ENCODE data around the gene WNT3. TPM values are rescaled to one million over a fixed set of nuclear protein-coding genes. Genes with fewer than 3 reads are reported as not detected.

The WNT3 gene
- total and polyA plus RNA-seq, 2 of the 8 experiments (the other 6 are each of a cell fraction or from before 2014, with no cell fraction given) = 0.56 to 2.0 TPM

- Histone ChIP-seq H3K18ac (ENCODE audit: extremely low read depth, low read length) (peak overlapping the region; percentile 32; the same call in 1 of the 2 replicates), H2BK5ac (ENCODE audit: low read depth, low read length) (no peak overlapping the region), H3K79me2 (ENCODE audit: control insufficient read depth in 1 of 2, insufficient read depth in 2 of 2, low read length in 2 of 2) (no peaks in the 10 kb centered on the region), H2BK15ac (ENCODE audit: low read length) (no peak overlapping the region), H3K9me3 (ENCODE audit: insufficient read depth in 2 of 2, low read depth in 1 of 2, low read length in 1 of 2) (no peaks in the 10 kb centered on the region), H4K20me1 (replicated peaks in 1 of 2; ENCODE audit: control insufficient read depth in 1 of 2, insufficient read depth in 2 of 2, low read length in 2 of 2) (peaks cover 0 to 4% of the 10 kb centered on the region in 2 experiments), H3K14ac (ENCODE audit: insufficient read length) (no peak overlapping the region), H2BK12ac (ENCODE audit: low read depth, low read length) (no peak overlapping the region), H3K36me3 (ENCODE audit: control insufficient read depth in 2 of 4, insufficient read depth in 4 of 4, low read length in 3 of 4) (no peaks in the 10 kb centered on the region), H3K27ac (ENCODE audit: low read depth, low read length) (no peak overlapping the region), H3K23ac (ENCODE audit: insufficient read length) (no peak overlapping the region), H3K4me3 (ENCODE audit: extremely low read depth in 1 of 4, insufficient read depth in 2 of 4, low read depth in 3 of 4, low read length in 4 of 4) (no peak overlapping the region), H4K5ac (ENCODE audit: insufficient read length, low read depth, low read length) (no peak overlapping the region), H2BK120ac (replicated peaks; ENCODE audit: low read depth, low read length) (no peak overlapping the region), H2AFZ (ENCODE audit: low read length) (no peak overlapping the region), H2BK20ac (ENCODE audit: low read length) (no peak overlapping the region), H2AK5ac (ENCODE audit: low read depth, low read length) (no peak overlapping the region), H3K56ac (replicated peaks; ENCODE audit: insufficient read length, low read depth, low read length) (no peak overlapping the region), H4K8ac (ENCODE audit: extremely low read depth, insufficient read depth, low read length) (no peak overlapping the region), H3K79me1 (ENCODE audit: low read depth, low read length) (no peaks in the 10 kb centered on the region; the same call in 1 of the 2 replicates), H3K23me2 (ENCODE audit: low read depth, low read length) (peaks cover 8% of the 10 kb centered on the region; the same call in 1 of the 2 replicates), H3K9ac (replicated peaks in 1 of 4; ENCODE audit: extremely low read depth in 1 of 4, low read depth in 3 of 4, low read length in 3 of 4) (no peak overlapping the region), H3K4me2 (ENCODE audit: insufficient read depth in 1 of 2, low read depth in 2 of 2, low read length in 2 of 2) (no peak overlapping the region), H3K4me1 (replicated peaks in 1 of 4; ENCODE audit: control insufficient read depth in 3 of 4, insufficient read depth in 4 of 4, low read length in 3 of 4) (peaks cover 0 to 31% (median 13%) of the 10 kb centered on the region in 4 experiments; a peak in 6 of 7 replicates), H4K91ac (replicated peaks; ENCODE audit: insufficient read length, low read length) (no peak overlapping the region), H3K4ac (replicated peaks; ENCODE audit: insufficient read length, low read depth, low read length) (no peak overlapping the region), H3K27me3 (replicated peaks in 1 of 4; ENCODE audit: control insufficient read depth in 3 of 4, extremely low read depth in 1 of 4, insufficient read depth in 3 of 4, low read length in 3 of 4) (peaks cover 18 to 45% (median 40%) of the 10 kb centered on the region in 4 experiments)
- no peak for DNase-seq (ENCODE audit: low read depth in 1 of 2, low spot score in 2 of 2)
- 88% methylated on average over 3 of the region's 3 CpGs; no CpG with 5 or more reads in 1 of the 2 experiments for WGBS, 2 experiments (ENCODE audit: extremely low coverage in 1 of 2, insufficient coverage in 1 of 2, insufficient read length in 1 of 2, insufficient replicate concordance in 2 of 2, low coverage in 1 of 2, low lambda C conversion rate in 2 of 2, missing lambda C conversion rate in 1 of 2)
- no peak for FAIRE-seq
- CTCF ChIA-PET (ENCODE audit: partially characterized antibody) = interaction anchor here (0.7 to 3.0 kb wide), 11 partner anchors 8 to 145 kb away, joined by 3 to 15 read pairs (median 6); no protein-coding TSS in a partner anchor
- POLR2A ChIA-PET (ENCODE audit: partially characterized antibody) = interaction anchor here (0.9 to 1.4 kb wide), 3 partner anchors 25 to 557 kb away, joined by 3 read pairs; no protein-coding TSS in a partner anchor
- TF ChIP-seq HDAC6 (IDR thresholded peaks at IDR 0.05; ENCODE audit: low read depth, low read length) (no peak), CEBPB (IDR thresholded peaks at IDR 0.05; ENCODE audit: low read depth, low read length) (no peak), TAF7 (optimal IDR thresholded peaks at IDR 0.05; ENCODE audit: borderline replicate concordance, low read depth, low read length) (no peak), KDM1A (IDR thresholded peaks at IDR 0.05; ENCODE audit: borderline replicate concordance, low read length) (no peak), CTCF (IDR thresholded peaks at IDR 0.05; ENCODE audit: control extremely low read depth in 1 of 3, insufficient read depth in 1 of 3, low read depth in 1 of 3, low read length in 3 of 3) (no peak), KDM5A (IDR thresholded peaks at IDR 0.05; ENCODE audit: low read length) (no peak), SAP30 (IDR thresholded peaks at IDR 0.05; ENCODE audit: insufficient read depth, insufficient replicate concordance, low read length) (no peak), RXRA (IDR thresholded peaks at IDR 0.05; ENCODE audit: insufficient read depth, low read depth, low read length) (no peak), CTBP2 (IDR thresholded peaks at IDR 0.05; ENCODE audit: borderline replicate concordance, insufficient read depth, insufficient read length, low read length) (no peak), CBX8 (IDR thresholded peaks at IDR 0.05; ENCODE audit: borderline replicate concordance, low read depth, low read length) (no peak), SP2 (IDR thresholded peaks at IDR 0.05; ENCODE audit: low read length) (no peak)
Observed at GRCh38 chr17:46813920-46814319, 4.6 kb downstream of the WNT3 start.

Data from H1 (cell line).